ENCODE measurements around the gene CYP2W1.
"Not testable (repeated sequence)": the region's sequence is repeated elsewhere in the genome, so short reads cannot be mapped to it uniquely, and the experiment has no call there.

CYP2W1 gene, protein sequence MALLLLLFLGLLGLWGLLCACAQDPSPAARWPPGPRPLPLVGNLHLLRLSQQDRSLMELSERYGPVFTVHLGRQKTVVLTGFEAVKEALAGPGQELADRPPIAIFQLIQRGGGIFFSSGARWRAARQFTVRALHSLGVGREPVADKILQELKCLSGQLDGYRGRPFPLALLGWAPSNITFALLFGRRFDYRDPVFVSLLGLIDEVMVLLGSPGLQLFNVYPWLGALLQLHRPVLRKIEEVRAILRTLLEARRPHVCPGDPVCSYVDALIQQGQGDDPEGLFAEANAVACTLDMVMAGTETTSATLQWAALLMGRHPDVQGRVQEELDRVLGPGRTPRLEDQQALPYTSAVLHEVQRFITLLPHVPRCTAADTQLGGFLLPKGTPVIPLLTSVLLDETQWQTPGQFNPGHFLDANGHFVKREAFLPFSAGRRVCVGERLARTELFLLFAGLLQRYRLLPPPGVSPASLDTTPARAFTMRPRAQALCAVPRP

DNA sequence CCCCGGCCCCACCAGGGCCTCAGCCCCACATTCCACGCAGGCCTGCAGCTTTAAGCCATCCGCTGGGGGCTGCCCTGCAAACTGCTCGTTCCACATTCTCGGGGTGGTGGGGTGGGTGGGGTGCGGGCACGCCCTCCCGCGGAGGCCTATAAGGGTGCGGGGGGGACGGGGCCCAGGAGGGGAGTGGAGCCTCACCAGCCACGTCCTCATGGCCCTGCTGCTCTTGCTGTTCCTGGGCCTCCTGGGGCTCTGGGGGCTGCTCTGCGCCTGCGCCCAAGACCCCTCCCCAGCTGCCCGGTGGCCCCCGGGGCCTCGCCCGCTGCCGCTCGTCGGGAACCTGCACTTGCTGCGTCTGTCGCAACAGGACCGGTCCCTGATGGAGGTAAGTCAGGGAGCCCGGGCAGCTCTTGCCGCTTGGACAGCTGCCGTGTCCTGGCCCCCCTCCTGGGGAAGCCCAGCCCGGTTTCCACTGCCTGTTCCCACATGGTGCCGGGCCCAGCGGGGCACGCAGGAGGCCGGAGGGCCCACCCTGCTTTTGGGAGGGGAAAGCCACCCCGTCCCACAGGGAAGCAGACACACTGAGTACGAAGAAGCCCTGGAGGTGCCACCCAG lies at the start of gene CYP2W1:
TSS of gene CYP2W1 (plus strand) at position 178 of the 612 bp plus-strand sequence. CDS start at position 209, 31 bp downstream.
- no peaks in the 10 kb centered on the region for H3K9me3 Mint-ChIP-seq
- no peak for DNase-seq
- H3K4me3 Mint-ChIP-seq = no peak within 1 kb of the TSS
- peaks cover 13% of the 10 kb centered on the region for H3K27me3 Mint-ChIP-seq
- no peak within 1 kb of the TSS for H3K27ac Mint-ChIP-seq
- no peaks in the 10 kb centered on the region for H3K4me1 Mint-ChIP-seq (ENCODE audit: low read depth)
- H3K36me3 Mint-ChIP-seq (ENCODE audit: low read depth) = no peaks in the 10 kb centered on the region

DNA sequence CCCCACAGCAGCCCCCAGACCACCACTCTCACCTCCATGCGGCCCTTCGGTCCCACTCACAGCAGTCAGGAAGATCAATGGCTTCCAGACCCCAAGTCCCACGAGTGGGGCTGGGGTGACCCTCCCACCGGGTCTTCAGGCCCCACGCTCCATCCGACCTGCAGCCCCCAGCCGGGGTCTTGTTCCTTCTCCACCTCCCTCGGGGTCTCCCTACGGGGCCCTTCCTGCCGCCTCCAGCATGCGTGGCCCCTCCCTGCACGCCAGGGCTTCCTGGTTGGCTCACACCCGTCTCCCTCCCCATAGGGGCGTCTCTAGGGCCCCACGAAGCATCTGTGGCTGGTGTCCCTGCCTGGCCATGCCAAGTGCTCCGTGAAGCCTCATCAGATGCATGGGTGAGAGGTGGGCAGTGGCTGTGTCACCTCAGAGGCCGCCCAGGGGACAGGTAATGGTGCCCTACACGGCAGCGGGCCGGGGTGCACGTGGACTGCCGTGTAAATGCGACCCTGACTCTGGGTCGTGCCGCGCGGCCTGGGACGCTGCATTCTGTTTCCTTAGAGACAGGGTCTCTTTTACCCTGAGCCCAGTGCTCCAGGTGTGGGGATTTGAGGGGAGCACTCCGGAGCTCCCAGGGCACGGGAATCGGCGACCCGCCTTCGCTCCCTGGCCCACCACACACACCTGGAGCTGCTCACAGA lies 48.4 kb upstream of the CYP2W1 start:
- H3K9me3 Mint-ChIP-seq = peaks cover 2% of the 10 kb centered on the region
- H3K27me3 Mint-ChIP-seq = no peaks in the 10 kb centered on the region
- H3K27ac Mint-ChIP-seq = no peak overlapping the region
- peaks cover 35% of the 10 kb centered on the region for H3K4me1 Mint-ChIP-seq (ENCODE audit: low read depth)
- no peak overlapping the region for H3K4me3 Mint-ChIP-seq
- peaks cover 48% of the 10 kb centered on the region for H3K36me3 Mint-ChIP-seq (ENCODE audit: low read depth)
- no peak for DNase-seq

DNA sequence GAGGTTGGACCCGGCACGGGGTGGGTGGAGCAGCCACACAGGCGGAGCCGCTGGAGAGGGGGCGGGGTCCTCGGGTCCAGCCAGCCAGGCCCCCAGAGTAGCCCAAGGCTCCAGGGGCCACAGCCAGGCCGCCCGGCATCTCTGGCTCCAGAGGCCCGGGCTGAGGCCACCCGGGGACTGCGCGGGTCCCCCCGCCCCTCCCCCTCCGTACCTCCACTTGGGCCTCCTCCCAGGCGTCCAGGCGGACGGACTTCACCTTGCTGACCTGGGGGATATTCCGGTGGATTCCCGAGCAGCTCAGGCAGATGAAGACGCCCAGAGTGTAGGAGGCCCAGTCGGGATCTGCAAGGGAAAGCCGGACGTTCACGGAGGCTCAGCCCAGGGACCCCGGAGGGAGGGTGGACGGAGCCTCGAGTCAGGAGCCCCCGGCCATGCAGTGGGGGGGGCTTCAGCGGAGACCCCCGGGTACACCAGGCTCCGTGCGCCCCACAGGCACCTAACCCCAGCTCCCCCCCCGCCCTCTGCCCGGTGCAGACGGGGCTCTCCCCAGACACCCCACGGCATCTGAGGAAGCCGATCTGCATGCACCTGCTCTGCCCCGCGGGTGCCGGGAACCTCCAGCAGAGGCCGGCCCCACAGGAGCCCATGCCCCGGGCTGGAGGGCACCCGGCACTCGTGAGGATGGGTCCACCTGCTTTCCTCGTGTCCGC lies 47.7 kb upstream of the CYP2W1 start:
- H3K27ac Mint-ChIP-seq = no peak overlapping the region
- DNase-seq = no peak
- H3K27me3 Mint-ChIP-seq = no peaks in the 10 kb centered on the region
- H3K4me3 Mint-ChIP-seq = no peak overlapping the region
- H3K36me3 Mint-ChIP-seq (ENCODE audit: low read depth) = peaks cover 52% of the 10 kb centered on the region
- H3K4me1 Mint-ChIP-seq (ENCODE audit: low read depth) = peaks cover 36% of the 10 kb centered on the region
- H3K9me3 Mint-ChIP-seq = peaks cover 7% of the 10 kb centered on the region

DNA sequence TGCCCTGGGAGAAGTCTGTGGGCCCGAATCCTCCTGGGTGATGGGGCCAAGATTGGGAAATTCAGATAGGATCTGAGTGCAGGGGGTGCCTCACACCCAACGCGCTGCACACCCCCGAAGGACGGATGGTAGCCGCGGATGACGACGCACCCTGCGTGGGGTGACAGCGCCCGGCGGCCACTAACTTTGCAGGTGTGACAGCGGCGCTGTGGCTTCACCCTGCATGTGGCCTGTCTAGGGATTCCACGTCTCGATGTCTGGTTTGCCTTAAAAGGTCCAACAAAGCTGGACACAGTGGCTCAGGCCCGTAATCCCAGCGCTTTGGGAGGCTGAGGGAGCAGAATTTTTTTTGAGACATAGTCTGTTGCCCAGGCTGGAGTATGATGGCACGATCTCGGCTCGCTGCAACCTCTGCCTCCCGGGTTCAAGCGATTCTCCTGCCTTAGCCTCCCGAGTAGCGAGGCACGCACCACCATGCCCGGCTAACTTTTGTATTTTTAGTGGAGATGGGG lies 47.1 kb upstream of the CYP2W1 start:
- H3K4me3 Mint-ChIP-seq = no peak overlapping the region

DNA sequence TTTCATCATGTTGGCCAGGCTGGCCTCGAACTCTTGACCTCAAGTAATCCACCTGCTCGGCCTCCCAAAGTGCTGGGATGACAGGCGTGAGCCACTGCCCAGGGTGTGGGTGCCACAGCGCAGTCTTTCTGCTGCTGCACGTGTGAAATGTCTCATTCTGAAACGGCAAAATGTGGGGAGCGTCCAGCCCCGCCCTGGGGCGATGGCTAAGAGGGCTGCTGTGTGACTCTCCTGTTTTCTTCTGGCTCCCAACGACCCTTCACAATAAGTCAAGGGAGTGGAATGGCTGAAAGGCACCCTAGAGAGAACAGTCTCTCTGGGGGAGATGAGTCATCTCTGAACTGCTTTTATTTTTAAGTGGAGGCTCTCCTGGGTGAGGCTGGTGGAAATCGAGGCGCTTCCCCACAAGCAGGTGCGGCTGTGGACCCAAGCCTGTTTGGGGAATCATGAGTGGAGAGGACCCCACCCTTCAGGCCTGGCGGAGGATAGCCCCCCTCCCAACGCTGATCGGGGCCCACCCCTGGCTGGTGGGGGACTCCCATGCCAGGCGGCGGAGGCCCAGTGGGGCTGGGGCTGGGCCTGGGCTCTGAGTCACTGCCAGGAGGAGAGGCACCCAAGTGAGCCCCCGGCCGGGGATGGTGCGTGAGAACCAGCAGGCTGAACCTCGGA lies 46.5 kb upstream of the CYP2W1 start:
- peak; percentile 71 for DNase-seq
- Mint-ChIP-seq H3K27me3 (no peaks in the 10 kb centered on the region), H3K9me3 (peaks cover 13% of the 10 kb centered on the region), H3K36me3 (ENCODE audit: low read depth) (peaks cover 49% of the 10 kb centered on the region), H3K4me1 (ENCODE audit: low read depth) (peaks cover 42% of the 10 kb centered on the region), H3K4me3 (peak overlapping the region; percentile 33), H3K27ac (peak overlapping the region; percentile 88)

More for the DNA sequence above, 47.1 kb upstream of the CYP2W1 start:
- Mint-ChIP-seq H3K27me3 (no peaks in the 10 kb centered on the region), H3K27ac (peak overlapping the region; percentile 88), H3K9me3 (peaks cover 11% of the 10 kb centered on the region), H3K4me1 (ENCODE audit: low read depth) (peaks cover 42% of the 10 kb centered on the region), H3K36me3 (ENCODE audit: low read depth) (peaks cover 53% of the 10 kb centered on the region)
- DNase-seq = no peak

DNA sequence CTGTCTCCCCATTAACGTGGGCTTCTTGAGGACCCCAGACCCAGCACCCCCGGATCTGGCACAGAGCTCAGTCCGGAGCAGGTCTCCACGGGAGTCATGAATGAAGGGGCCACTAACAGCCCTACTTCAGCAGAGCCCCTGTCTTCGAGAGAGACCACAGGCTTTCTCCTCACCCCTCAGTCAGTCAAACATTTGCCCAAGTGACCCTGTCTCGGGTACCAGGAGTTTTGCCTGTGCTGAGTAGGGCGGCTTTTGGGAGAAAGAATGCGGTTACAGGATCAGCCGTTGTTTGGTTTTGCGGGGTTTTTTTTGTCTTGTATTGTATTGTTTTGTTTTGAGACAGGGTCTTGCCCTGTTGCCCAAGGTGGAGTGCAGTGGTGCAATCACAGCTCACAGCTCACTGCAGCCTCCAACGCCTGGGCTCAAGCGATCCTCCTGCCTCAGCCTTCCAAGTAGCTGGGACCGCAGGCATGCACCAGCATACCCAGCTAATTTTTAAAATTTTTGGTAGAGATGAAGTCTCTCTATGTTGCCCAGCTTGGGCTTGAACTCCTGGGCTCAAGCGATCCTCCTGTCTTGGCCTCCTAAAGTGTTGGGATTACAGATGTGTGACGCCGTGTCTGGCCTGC lies 45.0 kb upstream of the CYP2W1 start:
- Mint-ChIP-seq H3K27ac (no peak overlapping the region), H3K4me3 (no peak overlapping the region), H3K9me3 (peaks cover 13% of the 10 kb centered on the region), H3K36me3 (ENCODE audit: low read depth) (peaks cover 39% of the 10 kb centered on the region), H3K27me3 (no peaks in the 10 kb centered on the region), H3K4me1 (ENCODE audit: low read depth) (peaks cover 47% of the 10 kb centered on the region)
- no peak for DNase-seq

DNA sequence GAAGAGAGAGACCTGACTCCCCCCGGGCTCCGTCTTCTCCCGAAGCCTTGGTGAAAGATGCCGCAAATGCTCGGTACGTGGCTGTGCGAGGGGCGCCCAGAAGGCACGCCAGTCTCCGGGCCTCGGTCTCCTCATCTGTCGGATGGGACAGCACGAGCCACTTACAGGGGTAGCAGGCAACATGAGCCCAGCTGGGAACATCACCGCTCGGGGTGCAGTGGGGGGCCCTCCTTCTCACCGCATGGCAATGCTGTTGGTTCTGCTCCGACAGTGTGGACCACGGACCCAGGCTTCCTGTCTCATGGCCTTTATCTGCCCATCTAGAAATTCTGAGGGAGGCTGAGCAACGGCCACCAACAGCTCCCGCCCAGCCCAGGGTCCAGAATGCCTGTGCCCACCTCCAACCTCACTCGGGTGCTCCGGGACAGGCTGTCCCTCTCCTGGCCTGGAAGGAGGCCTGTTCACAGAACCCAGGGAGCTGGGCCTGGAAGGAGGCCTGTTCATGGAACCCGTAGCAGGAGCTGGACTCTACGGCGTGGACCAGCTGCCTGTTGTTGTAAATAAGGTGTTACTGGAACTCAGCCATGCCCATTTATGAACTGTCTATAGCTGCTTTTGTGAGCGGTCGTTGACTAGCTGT lies 44.3 kb upstream of the CYP2W1 start:
- Mint-ChIP-seq H3K4me3 (no peak overlapping the region), H3K4me1 (ENCODE audit: low read depth) (peaks cover 47% of the 10 kb centered on the region), H3K27me3 (no peaks in the 10 kb centered on the region), H3K9me3 (peaks cover 13% of the 10 kb centered on the region), H3K36me3 (ENCODE audit: low read depth) (peaks cover 39% of the 10 kb centered on the region), H3K27ac (no peak overlapping the region)
- DNase-seq = no peak

DNA sequence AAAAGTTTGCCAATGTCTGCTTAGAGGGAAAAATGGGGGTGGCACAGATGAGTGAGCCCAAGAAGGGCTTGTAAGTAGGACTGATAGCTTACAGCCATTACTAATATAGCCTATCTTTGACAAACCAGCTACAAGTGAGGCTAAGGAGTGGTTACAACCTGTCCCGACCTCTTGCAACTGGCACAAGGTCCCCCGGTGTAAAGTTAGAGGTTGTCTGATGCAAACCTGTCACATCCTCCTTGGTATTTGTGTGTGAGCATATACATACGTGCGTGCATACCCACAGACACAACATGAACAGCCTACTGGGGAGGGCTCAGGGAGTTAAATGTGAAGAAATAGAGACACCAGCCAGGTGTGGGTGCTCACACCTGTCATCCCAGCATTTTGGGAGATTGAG lies 43.1 kb upstream of the CYP2W1 start:
- Mint-ChIP-seq H3K27me3 (no peaks in the 10 kb centered on the region), H3K9me3 (peaks cover 13% of the 10 kb centered on the region), H3K4me1 (ENCODE audit: low read depth) (peaks cover 47% of the 10 kb centered on the region), H3K4me3 (no peak overlapping the region), H3K27ac (peak overlapping the region; percentile 88), H3K36me3 (ENCODE audit: low read depth) (peaks cover 37% of the 10 kb centered on the region)
- DNase-seq = no peak

DNA sequence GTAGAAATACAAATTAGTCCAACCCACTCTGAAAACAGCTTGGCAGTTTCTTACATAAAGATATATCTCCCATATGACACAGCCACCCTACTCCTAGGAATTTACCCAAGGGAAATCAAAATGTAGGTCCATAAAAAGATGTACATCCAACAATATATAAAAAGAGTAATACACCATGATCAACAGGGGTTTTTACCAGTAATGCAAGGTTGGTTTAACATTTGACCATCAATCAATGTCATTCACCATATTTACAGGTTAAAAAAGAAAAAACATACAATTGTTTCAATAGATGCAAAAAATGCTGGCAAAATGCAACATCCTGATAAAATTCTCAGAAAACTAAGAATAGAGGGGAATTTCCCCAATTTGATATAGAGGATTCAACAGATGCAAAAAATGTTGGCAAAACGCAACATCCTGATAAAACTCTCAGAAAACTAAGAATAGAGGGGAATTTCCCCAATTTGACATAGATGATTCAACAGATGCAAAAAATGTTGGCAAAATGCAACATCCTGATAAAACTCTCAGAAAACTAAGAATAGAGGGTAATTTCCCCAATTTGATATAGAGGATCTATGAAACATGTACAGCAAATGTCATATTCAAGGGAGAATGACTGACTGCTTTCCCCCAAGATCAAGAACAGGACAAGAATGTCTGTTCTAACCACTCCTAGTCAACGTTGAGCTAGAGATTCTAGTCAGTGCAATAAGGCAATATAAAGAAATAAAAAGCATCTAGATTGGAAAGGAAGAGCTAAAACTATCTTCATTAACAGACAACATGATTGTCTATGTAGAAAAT lies 42.2 kb upstream of the CYP2W1 start:
- Mint-ChIP-seq H3K27ac (peak overlapping the region; percentile 88), H3K9me3 (peaks cover 13% of the 10 kb centered on the region), H3K36me3 (ENCODE audit: low read depth) (peaks cover 35% of the 10 kb centered on the region), H3K4me1 (ENCODE audit: low read depth) (peaks cover 46% of the 10 kb centered on the region), H3K27me3 (no peaks in the 10 kb centered on the region), H3K4me3 (peak overlapping the region; percentile 24)
- no peak for DNase-seq

DNA sequence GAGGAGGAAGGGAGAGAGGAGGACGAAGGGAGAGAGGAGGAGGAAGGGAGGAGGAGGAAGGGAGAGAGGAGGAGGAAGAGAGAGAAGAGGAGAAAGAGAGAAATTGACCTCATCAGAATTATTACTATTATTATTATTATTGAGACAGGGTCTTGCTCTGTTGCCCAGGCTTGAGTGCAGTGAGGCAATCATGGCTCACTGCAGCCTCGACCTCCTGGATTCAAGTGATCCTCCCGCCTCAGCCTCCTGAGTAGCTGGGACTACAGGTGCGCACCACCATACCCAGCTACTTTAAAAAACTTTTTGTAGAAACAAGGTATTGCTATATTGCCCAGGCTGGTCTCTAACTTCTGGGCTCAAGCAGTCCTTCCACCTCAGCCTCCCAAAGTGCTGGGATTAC lies 39.2 kb upstream of the CYP2W1 start:
- not testable (repeated sequence) for H3K4me3 Mint-ChIP-seq, H3K27ac Mint-ChIP-seq, DNase-seq, H3K27me3 Mint-ChIP-seq
- H3K9me3 Mint-ChIP-seq = peaks cover 13% of the 10 kb centered on the region
- peaks cover 27% of the 10 kb centered on the region for H3K4me1 Mint-ChIP-seq (ENCODE audit: low read depth)
- peaks cover 21% of the 10 kb centered on the region for H3K36me3 Mint-ChIP-seq (ENCODE audit: low read depth)

DNA sequence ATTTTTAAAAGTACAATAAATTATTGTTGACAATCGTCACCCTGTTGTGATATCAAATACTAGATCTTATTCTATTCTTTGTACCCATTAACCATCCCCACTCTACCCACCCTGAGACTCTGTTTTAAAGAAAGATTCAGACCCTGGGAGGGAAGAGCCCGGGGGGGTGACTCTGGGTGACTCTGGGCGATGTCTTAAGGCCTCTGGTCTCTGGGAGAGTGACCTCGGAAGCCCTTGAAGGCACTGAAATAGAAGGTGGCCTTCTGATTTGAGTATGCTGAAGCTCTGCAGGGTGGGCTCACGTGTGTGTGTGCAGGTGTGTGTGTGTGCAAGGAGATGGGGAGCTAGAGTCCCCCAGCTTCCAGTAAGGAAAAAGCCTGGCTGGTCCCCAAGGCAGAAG lies 38.2 kb upstream of the CYP2W1 start:
- no peak for DNase-seq
- H3K27ac Mint-ChIP-seq = no peak overlapping the region
- peaks cover 27% of the 10 kb centered on the region for H3K36me3 Mint-ChIP-seq (ENCODE audit: low read depth)
- H3K9me3 Mint-ChIP-seq = peaks cover 12% of the 10 kb centered on the region
- H3K4me1 Mint-ChIP-seq (ENCODE audit: low read depth) = peaks cover 24% of the 10 kb centered on the region
- no peaks in the 10 kb centered on the region for H3K27me3 Mint-ChIP-seq
- H3K4me3 Mint-ChIP-seq = no peak overlapping the region

DNA sequence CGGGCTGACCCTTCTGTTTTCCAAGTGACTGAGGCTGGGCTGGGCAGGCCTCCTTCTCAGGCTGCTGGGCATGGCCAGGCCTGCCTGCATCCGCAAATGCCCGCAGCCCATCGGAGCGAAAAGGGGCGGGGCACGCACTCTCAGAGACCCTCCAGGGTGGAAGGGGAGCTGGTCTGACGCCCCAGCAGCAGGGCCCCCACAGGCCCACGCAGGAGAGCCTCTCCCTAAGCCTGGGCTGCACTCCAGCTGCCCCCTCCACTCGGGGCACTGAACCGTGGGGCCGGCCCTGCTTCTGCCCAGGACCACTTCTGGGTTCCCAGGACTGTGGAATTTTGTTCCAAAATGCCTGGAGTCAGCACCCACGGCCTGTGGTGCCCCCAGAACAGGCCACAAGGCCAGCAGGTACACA lies 37.8 kb upstream of the CYP2W1 start:
- Mint-ChIP-seq H3K4me1 (ENCODE audit: low read depth) (peaks cover 23% of the 10 kb centered on the region), H3K4me3 (no peak overlapping the region), H3K27me3 (no peaks in the 10 kb centered on the region), H3K27ac (no peak overlapping the region), H3K9me3 (peaks cover 8% of the 10 kb centered on the region), H3K36me3 (ENCODE audit: low read depth) (peaks cover 26% of the 10 kb centered on the region)
- no peak for DNase-seq

Measured in activated T-cell treated with anti-CD3 and anti-CD28 coated beads, Interleukin-2, amount 50 U/mL, for 24 hours (primary cell).